Aorta (tissue), 5 donors: ENCODE measurements around the gene C11orf24. TPM values are rescaled to one million over a fixed set of nuclear protein-coding genes. Genes with fewer than 3 reads are reported as not detected.

Experiments
- ATAC-seq: fragments of 200-7000 bp; cut with Tn5 transposase; one replicate; pipeline ENCODE4 v1.9.1; 2022; ENCODE audit warnings: moderate library complexity; ENCODE audit not compliant: low FRiP score
- DNase-seq, 2 donors: peaks; one replicate each; pipeline ENCODE4 v3.0.0-alpha.2; 2020
- H3K27ac ChIP-seq, 2 donors: one replicate each; pipeline ENCODE4 v1.5.1; 2013; ENCODE audit warnings: low read length in 2 of 2, mild to moderate bottlenecking in 2 of 2, moderate library complexity in 2 of 2, control low read depth in 1 of 2, inconsistent platforms in 1 of 2, low read depth in 1 of 2
- H3K27me3 ChIP-seq, 2 donors: one replicate each; pipeline ENCODE4 v1.6.1; 2013; ENCODE audit warnings: control low read depth in 1 of 2, low read length in 1 of 2, mild to moderate bottlenecking in 1 of 2, moderate library complexity in 1 of 2; ENCODE audit not compliant: insufficient read depth in 2 of 2, control insufficient read depth in 1 of 2
- H3K36me3 ChIP-seq, 2 donors: one replicate each; pipeline ENCODE4 v1.6.1; 2013; ENCODE audit warnings: control low read depth in 1 of 2, low read length in 1 of 2, mild to moderate bottlenecking in 1 of 2; ENCODE audit not compliant: insufficient read depth in 2 of 2, control insufficient read depth in 1 of 2
- H3K4me1 ChIP-seq, 2 donors: one replicate each; pipeline ENCODE4 v1.6.1; 2013; ENCODE audit warnings: low read length in 2 of 2, control low read depth in 1 of 2, mild to moderate bottlenecking in 1 of 2, moderate library complexity in 1 of 2; ENCODE audit not compliant: insufficient read depth in 2 of 2, control insufficient read depth in 1 of 2
- H3K4me3 ChIP-seq, 2 donors: one replicate each; pipeline ENCODE4 v1.5.1; 2013; ENCODE audit warnings: low read length in 2 of 2, control low read depth in 1 of 2, mild to moderate bottlenecking in 1 of 2
- H3K9me3 ChIP-seq: one replicate; pipeline ENCODE4 v1.6.1; 2013; ENCODE audit warnings: mild to moderate bottlenecking, low read length; ENCODE audit not compliant: control insufficient read depth
- WGBS, 2 donors: extraction: QIAGEN DNeasy Blood & Tissue Kit; methylation state at CpG; one replicate each; pipeline ENCODE4 v1.1.7; 2013; 5-methylcytosine and 5-hydroxymethylcytosine counted together
- intact Hi-C, 2 donors: fragments of 100-400 bp; cut with DNase I; formaldehyde crosslinking; loops; one replicate each; pipeline versions ENCODE4 v1.14.2 to v1.15.0; 2022
- polyA plus RNA-seq, 2 donors: library from polyadenylated mRNA; stranded (reverse); fragments of 200-250 nt; gene quantifications; one replicate each; pipeline ENCODE4 v1.2.3, GENCODE V29; 2013
- total RNA-seq, 2 donors: library from RNA; stranded (reverse); fragmentation: NEBNext Ultra II Directional; extraction: Animal tissue kit (Norgen Biotek cat#: 25700); gene quantifications; one replicate each; pipeline ENCODE4 v1.2.1, GENCODE V29; 2021
- donor health status: healthy with polysubstance abuse.
- donor health status: Bipolar disorder and iron deficiency.
- donor health status: DM: no; HTN: no; CAD: no.
- donor health status: DM: no; HTN: no; CAD: no.
- donor health status: DM: yes; HTN: yes; CAD: no.

Gene C11orf24
- total and polyA plus RNA-seq, 4 donors: 37.7 to 65.5 (median 44.0) TPM

DNA sequence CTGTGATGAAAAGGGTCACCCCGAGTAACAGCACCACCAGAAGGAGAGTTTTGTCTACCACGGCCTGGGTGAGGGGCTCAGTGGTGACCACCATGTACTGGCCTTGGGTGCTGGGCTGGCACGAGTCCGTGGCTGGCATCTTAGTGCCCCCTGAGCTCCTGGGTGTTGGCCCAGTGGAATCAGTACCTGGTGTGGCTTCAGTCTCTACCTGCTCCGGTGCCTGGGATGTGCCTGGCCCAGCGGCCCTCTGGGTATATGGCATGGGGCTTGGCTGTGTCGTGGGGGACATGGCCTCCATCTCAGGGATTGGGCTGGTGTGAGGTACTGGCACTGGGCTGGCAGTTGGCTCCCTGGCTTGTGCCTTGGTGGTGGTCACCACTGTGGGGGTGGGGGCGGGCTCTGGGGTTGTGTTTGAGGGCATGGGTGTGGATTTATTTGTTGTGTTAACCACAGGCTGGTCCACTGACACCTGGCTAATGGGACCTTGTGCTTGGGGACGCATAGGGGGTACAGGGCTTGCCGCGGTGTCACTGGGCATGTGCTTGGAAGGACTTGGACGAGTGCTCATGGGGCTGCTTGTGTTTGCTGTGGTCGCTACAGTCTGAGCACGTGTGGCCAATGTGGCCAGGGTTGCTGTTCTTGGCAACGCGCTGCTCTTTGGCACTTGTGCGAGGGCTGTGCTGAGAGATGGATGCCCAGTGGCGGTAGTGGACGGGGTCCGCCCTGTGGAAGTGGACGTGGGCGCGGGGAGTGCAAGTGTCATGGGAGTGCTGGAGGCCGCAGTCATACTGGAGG lies 9.8 kb downstream of the C11orf24 start:
- peaks cover 0 to 5% of the 10 kb centered on the region in 2 donors for H3K36me3 ChIP-seq
- WGBS, 2 donors: 61 to 65% methylated on average over 24 of the region's 24 CpGs
- intact Hi-C loops: no loop called here
- H3K4me1 ChIP-seq: no peaks in the 10 kb centered on the region
- H3K4me3 ChIP-seq: no peak overlapping the region
- DNase-seq: no peak
- H3K9me3 ChIP-seq: no peaks in the 10 kb centered on the region
- no peak for ATAC-seq
- H3K27ac ChIP-seq: no peak overlapping the region
- H3K27me3 ChIP-seq: no peaks in the 10 kb centered on the region

DNA sequence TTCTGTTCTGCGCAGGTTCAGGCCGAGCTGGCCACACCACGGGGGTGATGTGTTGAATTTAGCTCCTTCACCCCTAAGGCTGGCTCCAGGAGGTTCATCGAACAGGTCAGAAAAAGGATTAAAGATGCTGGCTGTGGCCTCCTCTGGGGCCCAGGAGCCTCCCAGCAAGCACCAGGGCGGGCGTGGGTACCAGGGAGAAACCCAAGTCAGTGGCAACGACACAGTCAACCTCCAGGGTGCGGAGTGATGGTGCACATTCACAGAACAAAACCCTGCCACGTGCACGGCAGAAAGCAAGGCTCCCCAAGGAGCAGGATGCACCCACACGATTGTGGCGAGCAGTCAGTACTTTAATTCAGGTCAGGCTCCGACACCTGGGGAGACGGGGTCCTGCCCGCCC lies 10.8 kb downstream of the C11orf24 start:
- DNase-seq (no peak), ATAC-seq (no peak)
- intact Hi-C loops: no loop called here
- Histone ChIP-seq H3K36me3 (peaks cover 0 to 4% of the 10 kb centered on the region in 2 donors), H3K4me3 (no peak overlapping the region), H3K27me3 (no peaks in the 10 kb centered on the region), H3K27ac (no peak overlapping the region), H3K4me1 (no peaks in the 10 kb centered on the region), H3K9me3 (no peaks in the 10 kb centered on the region)
- WGBS, 2 donors: 77 to 78% methylated on average over 15 of the region's 15 CpGs

DNA sequence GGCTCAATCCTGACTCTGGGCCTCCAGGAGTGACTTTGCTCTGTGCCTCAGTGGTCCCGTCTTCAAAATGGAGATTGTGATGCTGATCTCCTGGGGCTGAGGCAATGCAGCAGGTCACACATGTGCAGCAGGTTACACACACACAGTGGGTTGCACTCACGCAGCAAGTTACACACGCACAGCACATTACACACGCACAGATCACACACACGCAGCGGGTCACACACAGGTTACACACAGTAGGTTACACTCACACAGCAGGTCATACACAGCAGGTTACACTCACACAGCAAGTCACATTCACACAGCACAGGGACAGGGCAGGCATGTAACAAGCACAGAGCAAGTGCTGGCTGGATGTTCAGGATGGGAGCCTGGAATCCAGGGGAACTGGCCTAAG lies 11.3 kb downstream of the C11orf24 start:
- intact Hi-C loops: no loop called here
- no peak overlapping the region for H3K4me3 ChIP-seq
- H3K36me3 ChIP-seq: peaks cover 0 to 4% of the 10 kb centered on the region in 2 donors
- no peaks in the 10 kb centered on the region for H3K9me3 ChIP-seq
- DNase-seq (no peak), ATAC-seq (no peak)
- no peak overlapping the region for H3K27ac ChIP-seq
- no peaks in the 10 kb centered on the region for H3K4me1 ChIP-seq
- no peaks in the 10 kb centered on the region for H3K27me3 ChIP-seq
- 84 to 86% methylated on average over 6 of the region's 6 CpGs for WGBS, 2 donors

DNA sequence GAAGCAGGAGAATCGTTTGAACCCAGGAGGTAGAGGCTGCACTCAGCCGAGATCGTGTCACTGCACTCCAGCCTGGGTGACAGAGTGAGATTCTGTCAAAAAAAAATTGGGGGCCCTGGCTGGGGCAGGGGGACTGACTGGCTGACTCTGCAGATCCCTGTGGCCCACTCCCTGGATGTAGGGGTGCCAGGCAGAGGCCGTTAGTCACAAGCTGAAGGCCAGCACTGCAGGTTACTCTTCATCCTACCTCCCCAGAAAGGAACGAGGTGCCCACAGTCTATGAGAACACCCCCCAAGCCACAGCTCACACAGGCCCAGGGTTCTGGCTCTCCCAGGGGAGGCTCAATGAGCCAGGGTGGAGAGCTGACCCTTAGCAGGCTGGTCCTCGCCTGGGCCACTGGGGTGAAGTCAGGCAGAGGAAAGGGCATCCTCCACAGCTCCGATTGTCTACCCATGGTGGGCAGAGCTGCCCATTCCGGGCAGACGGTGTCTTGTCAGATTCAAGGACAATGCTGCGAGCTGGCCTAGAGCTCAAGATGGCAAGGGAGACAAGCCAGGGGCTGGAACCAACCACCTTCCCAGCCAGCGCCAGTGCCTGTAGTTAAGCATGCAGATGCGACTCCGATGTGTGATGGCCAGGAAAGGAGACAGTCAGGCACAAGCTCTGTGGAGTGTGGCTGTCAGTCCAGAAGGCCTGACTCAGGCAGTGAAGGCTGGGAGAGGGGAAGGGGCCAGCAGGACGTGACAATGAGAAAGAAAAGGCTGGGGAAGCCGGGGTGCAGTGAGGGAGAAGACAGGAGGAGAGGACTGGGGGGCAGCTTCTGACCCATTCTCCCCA lies 12.4 kb downstream of the C11orf24 start:
- intact Hi-C loops: loop anchor here in 1 of 2 donors (5.0 kb wide), 1 partner anchor 128 kb away; no protein-coding TSS in a partner anchor
- no peaks in the 10 kb centered on the region for H3K4me1 ChIP-seq
- H3K9me3 ChIP-seq: no peaks in the 10 kb centered on the region
- peaks cover 0 to 4% of the 10 kb centered on the region in 2 donors for H3K36me3 ChIP-seq
- H3K4me3 ChIP-seq: no peak overlapping the region
- WGBS, 2 donors: 78 to 79% methylated on average over 15 of the region's 15 CpGs
- H3K27ac ChIP-seq: no peak overlapping the region
- H3K27me3 ChIP-seq: no peaks in the 10 kb centered on the region
- ATAC-seq (no peak), DNase-seq (no peak)

DNA sequence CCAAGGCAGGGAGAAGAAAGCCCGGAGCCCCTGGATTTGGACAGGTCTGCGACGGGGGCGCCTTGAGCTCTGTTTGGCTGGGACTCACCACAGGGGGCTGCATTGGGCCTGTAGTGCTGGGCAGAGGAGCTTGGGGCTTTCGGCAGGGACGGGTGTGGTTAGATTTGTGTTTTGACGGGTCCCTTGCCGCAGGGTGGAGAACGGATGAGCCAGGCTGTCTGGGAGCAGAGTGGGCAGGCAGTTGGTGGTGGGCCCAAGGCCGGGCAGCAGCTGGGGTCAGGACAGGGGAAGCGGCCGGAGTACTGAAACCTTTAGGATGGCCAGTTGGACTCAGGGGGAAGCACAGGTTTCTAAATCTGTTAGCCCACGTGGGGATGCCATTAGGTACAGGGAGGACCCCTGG lies 13.4 kb downstream of the C11orf24 start:
- ATAC-seq: no peak
- no peaks in the 10 kb centered on the region for H3K4me1 ChIP-seq
- H3K9me3 ChIP-seq: no peaks in the 10 kb centered on the region
- DNase-seq: no peak
- H3K4me3 ChIP-seq: no peak overlapping the region
- no peaks in the 10 kb centered on the region for H3K27me3 ChIP-seq
- intact Hi-C loops: loop anchor here in 1 of 2 donors (5.0 kb wide), 1 partner anchor 129 kb away; no protein-coding TSS in a partner anchor
- 88% methylated on average over 13 of the region's 13 CpGs for WGBS, 2 donors
- H3K36me3 ChIP-seq: peaks cover 0 to 4% of the 10 kb centered on the region in 2 donors
- H3K27ac ChIP-seq: no peak overlapping the region

DNA sequence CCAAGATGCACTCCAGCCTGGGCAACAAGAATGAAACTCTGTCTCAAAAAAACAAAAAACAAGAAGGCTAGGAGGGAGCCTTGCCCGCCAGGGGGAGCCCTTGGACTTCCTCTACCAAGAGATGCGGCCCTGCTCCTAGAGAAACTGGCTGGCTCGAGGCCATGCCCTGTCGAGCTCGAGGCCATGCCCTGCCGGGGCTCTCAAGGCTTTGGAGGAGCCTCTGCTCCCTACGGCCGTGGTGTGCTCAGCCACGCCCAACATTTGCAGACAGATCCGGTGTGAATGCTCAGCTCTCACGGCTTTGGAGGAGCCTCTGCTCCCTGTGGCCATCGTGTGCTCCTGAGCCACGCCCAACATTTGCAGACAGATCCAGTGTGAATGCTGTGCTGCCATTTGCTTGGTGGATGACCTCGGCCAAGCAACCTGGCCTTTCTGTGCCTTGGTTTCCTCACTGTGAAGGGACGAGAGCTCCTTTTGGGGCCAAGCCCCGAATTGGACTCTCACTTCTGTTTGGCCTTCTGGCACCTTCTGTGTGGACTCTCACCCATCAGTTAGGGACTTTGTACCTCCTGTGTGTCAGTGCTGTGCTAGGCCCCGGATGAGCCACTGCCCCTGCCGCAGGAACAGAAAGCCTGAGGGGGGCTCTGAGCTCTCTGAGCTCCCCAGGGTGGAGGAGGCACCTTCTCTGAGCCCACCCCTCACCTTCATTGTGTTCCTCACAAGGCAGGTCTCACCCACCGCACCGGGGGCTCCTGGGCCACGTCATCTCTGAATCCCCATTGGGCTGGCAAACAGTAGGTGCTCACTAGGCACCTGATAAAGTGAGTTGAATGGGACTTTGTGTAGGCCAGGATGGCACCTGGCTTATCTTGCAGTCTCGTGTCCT lies 14.1 kb downstream of the C11orf24 start:
- ATAC-seq (peak; percentile 89), DNase-seq (peak; percentile 98 to 99)
- intact Hi-C loops: loop anchor here (1.0 to 5.0 kb wide), 5 partner anchors 39 to 189 kb away; no protein-coding TSS in a partner anchor
- H3K27me3 ChIP-seq: no peaks in the 10 kb centered on the region
- H3K4me1 ChIP-seq: no peaks in the 10 kb centered on the region
- WGBS, 2 donors: 32 to 36% methylated on average over 22 of the region's 22 CpGs
- peaks cover 0 to 4% of the 10 kb centered on the region in 2 donors for H3K36me3 ChIP-seq
- H3K27ac ChIP-seq: no peak overlapping the region
- no peaks in the 10 kb centered on the region for H3K9me3 ChIP-seq
- no peak overlapping the region for H3K4me3 ChIP-seq

DNA sequence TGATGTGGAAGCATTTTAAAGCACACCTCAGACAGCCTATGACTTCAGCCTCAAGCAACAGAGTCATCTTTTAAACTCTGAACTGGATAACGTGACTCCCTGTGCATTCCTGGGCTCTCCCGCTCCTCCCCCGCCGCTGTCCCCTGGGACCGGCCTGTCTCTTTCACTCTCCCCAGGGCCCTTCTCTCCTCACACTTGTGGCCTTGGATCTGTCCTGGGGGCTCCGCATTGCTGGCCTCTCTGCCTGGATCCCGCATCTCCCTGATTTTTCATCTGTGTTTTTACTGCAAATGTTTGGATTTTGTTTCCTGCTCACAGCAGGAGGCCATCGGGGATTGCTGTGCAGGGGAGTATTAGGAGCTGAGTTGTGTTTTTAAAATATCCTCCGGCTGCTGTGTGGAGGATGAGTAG lies 15.4 kb downstream of the C11orf24 start:
- intact Hi-C loops: loop anchor here (2.0 to 5.0 kb wide), 4 partner anchors 40 to 190 kb away; no protein-coding TSS in a partner anchor
- Histone ChIP-seq H3K9me3 (no peaks in the 10 kb centered on the region), H3K4me1 (no peaks in the 10 kb centered on the region), H3K27ac (no peak overlapping the region), H3K4me3 (no peak overlapping the region), H3K27me3 (no peaks in the 10 kb centered on the region), H3K36me3 (no peaks in the 10 kb centered on the region)
- ATAC-seq (no peak), DNase-seq (no peak)
- 53 to 57% methylated on average over 9 of the region's 9 CpGs for WGBS, 2 donors

DNA sequence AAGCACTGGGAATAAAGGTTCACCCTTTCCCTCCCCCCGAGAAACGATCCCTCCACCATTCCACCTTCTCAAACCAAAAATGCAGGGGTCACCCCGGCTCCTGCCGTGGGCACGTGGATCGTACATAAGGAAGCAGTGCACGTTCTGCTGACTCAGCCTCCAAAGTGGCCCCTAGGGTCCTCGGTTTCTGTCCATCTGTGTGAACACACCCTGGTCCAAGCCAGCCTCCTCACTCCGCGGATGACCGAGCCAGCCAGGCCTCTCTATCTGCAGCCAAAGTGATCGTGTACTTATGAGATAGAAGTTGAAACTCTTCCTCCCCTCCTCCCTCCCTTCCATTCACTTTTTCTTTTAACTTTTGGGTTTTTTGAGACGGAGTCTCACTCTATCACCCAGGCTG lies 16.2 kb downstream of the C11orf24 start:
- H3K9me3 ChIP-seq: no peaks in the 10 kb centered on the region
- no peaks in the 10 kb centered on the region for H3K36me3 ChIP-seq
- intact Hi-C loops: loop anchor here in 1 of 2 donors (5.0 kb wide), 1 partner anchor 132 kb away; no protein-coding TSS in a partner anchor
- no peaks in the 10 kb centered on the region for H3K4me1 ChIP-seq
- no peaks in the 10 kb centered on the region for H3K27me3 ChIP-seq
- WGBS, 2 donors: 74 to 75% methylated on average over 13 of the region's 13 CpGs
- no peak overlapping the region for H3K27ac ChIP-seq
- ATAC-seq (no peak), DNase-seq (no peak)
- no peak overlapping the region for H3K4me3 ChIP-seq
